RWPE2 (cell line): Measurements from ENCODE around the gene REPIN1.

ENCODE experiments used
- ATAC-seq: fragments of 200-7000 bp; cut with Tn5 transposase; 3 replicates; pipeline ENCODE4 v1.9.1; 2021; ENCODE audit warnings: low read depth
- DNase-seq: peaks from one replicate; pipeline ENCODE4 v3.0.0-alpha.2; 2020; ENCODE audit warnings: low spot score
- H3K27ac ChIP-seq: fragments of 450-650 bp; 2 replicates; pipeline ENCODE4 v1.5.1; 2017; ENCODE audit warnings: mild to moderate bottlenecking; ENCODE audit not compliant: poor library complexity, severe bottlenecking
- H3K27me3 ChIP-seq: fragments of 250-450 bp; sonication (Bioruptor Pico); 2 replicates; pipeline ENCODE4 v1.5.1; 2021; ENCODE audit warnings: mild to moderate bottlenecking, moderate library complexity; ENCODE audit not compliant: insufficient read depth, poor library complexity, severe bottlenecking
- H3K36me3 ChIP-seq: fragments of 250-450 bp; sonication (Bioruptor Pico); 2 replicates; pipeline ENCODE4 v1.5.1; 2020; ENCODE audit warnings: low read depth, mild to moderate bottlenecking, moderate library complexity
- H3K4me1 ChIP-seq: fragments of 250-450 bp; sonication (Bioruptor Pico); 2 replicates; pipeline ENCODE4 v1.5.1; 2021; ENCODE audit warnings: mild to moderate bottlenecking, moderate library complexity; ENCODE audit not compliant: insufficient read depth, poor library complexity, severe bottlenecking
- H3K4me3 ChIP-seq: fragments of 250-450 bp; sonication (Bioruptor Pico); 2 replicates; pipeline ENCODE4 v1.5.1; 2021; ENCODE audit warnings: mild to moderate bottlenecking, moderate library complexity; ENCODE audit not compliant: severe bottlenecking
- H3K9me3 ChIP-seq: fragments of 250-450 bp; sonication (Bioruptor Pico); 2 replicates; pipeline ENCODE4 v1.5.1; 2021; ENCODE audit warnings: mild to moderate bottlenecking, moderate library complexity; ENCODE audit not compliant: severe bottlenecking
- TF ChIP-seq, protein P1 (sequence below): fragments of 450-650 bp; IDR thresholded peaks from one replicate; pipeline ENCODE4 v1.5.1; 2017; ENCODE audit warnings: mild to moderate bottlenecking, moderate library complexity; ENCODE audit not compliant: poor library complexity, severe bottlenecking

Gene REPIN1

DNA sequence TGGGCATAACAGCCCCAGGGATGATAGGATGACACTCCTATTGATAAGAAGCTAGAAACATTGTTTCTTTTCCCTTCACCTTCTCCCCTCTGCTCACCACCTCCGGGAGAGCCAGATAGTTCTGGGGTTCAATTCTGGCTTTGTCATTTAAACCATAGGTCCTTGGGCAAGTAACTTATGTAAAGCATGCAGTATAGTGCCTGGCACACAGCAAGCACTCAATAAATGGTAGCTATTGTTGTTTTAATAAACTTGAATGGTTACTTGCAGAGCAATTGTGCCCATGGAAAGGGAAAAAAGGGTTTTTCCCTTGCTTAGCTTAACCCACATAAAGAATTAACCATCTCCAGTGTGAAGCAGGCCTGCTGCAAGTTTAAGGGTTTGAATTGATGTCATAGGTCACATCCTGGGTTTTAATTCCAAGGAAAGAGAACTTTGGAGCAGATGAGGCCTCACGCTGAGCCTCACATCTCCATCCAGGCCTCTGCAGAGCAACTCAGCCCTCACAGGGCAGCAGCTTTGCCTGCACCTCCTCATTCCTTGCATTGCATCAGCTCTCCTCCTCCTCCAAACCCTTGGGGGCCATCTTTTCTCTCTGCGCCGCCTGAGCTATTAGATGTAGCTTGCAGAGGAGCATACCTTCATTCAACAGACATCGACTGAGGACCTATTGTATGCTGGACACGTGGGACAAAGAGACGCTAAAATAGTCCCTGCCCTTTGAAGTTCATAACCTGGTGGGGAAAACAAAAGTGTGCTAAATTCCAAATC, 33.4 kb downstream of the REPIN1 start:
- DNase-seq (no peak), ATAC-seq (no peak)
- H3K9me3 ChIP-seq = no peaks in the 10 kb centered on the region
- no peak overlapping the region for H3K27ac ChIP-seq
- H3K4me3 ChIP-seq = no peak overlapping the region
- H3K36me3 ChIP-seq = no peaks in the 10 kb centered on the region
- no peaks in the 10 kb centered on the region for H3K27me3 ChIP-seq
- TF ChIP-seq, protein P1, sequence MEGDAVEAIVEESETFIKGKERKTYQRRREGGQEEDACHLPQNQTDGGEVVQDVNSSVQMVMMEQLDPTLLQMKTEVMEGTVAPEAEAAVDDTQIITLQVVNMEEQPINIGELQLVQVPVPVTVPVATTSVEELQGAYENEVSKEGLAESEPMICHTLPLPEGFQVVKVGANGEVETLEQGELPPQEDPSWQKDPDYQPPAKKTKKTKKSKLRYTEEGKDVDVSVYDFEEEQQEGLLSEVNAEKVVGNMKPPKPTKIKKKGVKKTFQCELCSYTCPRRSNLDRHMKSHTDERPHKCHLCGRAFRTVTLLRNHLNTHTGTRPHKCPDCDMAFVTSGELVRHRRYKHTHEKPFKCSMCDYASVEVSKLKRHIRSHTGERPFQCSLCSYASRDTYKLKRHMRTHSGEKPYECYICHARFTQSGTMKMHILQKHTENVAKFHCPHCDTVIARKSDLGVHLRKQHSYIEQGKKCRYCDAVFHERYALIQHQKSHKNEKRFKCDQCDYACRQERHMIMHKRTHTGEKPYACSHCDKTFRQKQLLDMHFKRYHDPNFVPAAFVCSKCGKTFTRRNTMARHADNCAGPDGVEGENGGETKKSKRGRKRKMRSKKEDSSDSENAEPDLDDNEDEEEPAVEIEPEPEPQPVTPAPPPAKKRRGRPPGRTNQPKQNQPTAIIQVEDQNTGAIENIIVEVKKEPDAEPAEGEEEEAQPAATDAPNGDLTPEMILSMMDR = no peak
- H3K4me1 ChIP-seq = peaks cover 14% of the 10 kb centered on the region

GRCh38 chr7:150402671-150403321, 34.2 kb downstream of the REPIN1 start:
- no peaks in the 10 kb centered on the region for H3K27me3 ChIP-seq
- H3K9me3 ChIP-seq = no peaks in the 10 kb centered on the region
- no peak overlapping the region for H3K27ac ChIP-seq
- no peaks in the 10 kb centered on the region for H3K36me3 ChIP-seq
- no peak for ATAC-seq
- DNase-seq = no peak
- H3K4me1 ChIP-seq = peaks cover 14% of the 10 kb centered on the region
- TF ChIP-seq, protein P1 = no peak
- H3K4me3 ChIP-seq = no peak overlapping the region

DNA sequence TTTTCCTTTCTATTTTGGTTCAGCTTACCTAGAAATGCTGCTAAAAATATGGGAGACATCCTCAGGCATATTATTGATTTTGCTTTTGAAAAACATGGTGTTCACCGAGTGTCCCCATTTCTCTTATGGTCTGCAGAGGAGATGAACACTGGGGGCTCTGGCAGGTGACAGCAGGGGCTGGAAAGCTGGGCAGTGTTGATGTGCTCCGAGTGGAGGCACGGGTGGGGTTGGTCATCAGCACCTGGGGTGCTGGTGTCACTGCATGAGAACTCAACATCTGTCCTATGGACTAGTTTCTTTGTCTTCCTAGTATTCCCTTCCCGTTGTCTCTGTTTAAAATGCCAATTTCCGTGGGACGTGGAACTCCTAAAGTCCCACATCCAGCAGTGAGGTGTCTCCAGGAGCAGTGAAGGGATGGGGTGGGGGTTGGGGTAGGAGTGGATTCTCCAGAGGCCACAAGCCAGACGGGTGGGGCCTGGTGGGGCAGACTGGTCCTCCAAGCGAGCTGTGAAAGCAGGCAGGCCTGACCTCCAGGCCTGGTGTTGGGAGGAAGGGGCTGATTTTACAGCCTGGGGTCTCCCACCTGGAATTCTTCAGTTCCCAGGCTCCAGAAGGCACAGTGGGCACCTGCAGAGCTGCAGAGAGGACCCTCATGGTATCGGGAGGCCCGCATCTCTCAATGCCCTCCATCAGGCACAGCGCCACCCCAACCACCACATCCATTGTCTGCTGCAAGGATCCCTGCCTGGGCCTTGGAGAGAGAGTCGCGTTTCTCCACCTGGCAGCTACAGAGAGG, 35.0 kb downstream of the REPIN1 start:
- TF ChIP-seq, protein P1 = no peak
- H3K27ac ChIP-seq = no peak overlapping the region
- DNase-seq = no peak

GRCh38 chr7:150404172-150404804, 35.7 kb downstream of the REPIN1 start:
- TF ChIP-seq, protein P1 = no peak
- peaks cover 14% of the 10 kb centered on the region for H3K4me1 ChIP-seq
- DNase-seq = no peak
- peak overlapping the region; percentile 28 for H3K27ac ChIP-seq
- no peaks in the 10 kb centered on the region for H3K27me3 ChIP-seq
- H3K36me3 ChIP-seq = no peaks in the 10 kb centered on the region
- ATAC-seq = no peak
- peak overlapping the region; percentile 81 for H3K4me3 ChIP-seq
- no peaks in the 10 kb centered on the region for H3K9me3 ChIP-seq

More for the DNA sequence above, 35.0 kb downstream of the REPIN1 start:
- Histone ChIP-seq H3K9me3 (no peaks in the 10 kb centered on the region), H3K27me3 (no peaks in the 10 kb centered on the region), H3K36me3 (no peaks in the 10 kb centered on the region), H3K4me3 (no peak overlapping the region), H3K4me1 (peaks cover 14% of the 10 kb centered on the region)
- no peak for ATAC-seq
